ENCODE data around the gene UNC45A. TPM values are rescaled to one million over a fixed set of nuclear protein-coding genes. Genes with fewer than 3 reads are reported as not detected.
"Not testable (repeated sequence)": the region's sequence is repeated elsewhere in the genome, so short reads cannot be mapped to it uniquely, and the experiment has no call there.

UNC45A gene
- total and polyA plus RNA-seq, 2 of the 13 experiments (the other 11 are each of a cell fraction or from before 2014, with no cell fraction given), result 33.8 to 39.7 TPM

DNA sequence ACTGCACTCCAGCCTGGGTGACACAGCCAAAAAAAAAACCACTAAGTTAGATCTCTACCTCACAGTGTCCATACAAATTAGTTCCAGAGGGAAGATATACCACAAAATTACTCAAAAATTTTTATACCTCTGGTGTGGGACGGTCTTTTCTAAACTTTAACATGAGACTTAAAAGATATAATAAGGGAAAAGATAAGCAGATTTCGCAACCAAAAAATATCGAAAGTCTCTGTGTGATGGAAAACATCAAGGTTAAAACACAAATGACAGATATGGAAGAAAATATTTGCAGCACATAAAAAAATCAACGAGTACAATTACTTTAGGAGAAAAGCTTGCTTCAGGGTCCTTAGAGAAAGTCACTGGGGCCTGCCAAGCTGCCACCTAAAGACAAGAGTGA lies 13.2 kb upstream of the UNC45A start:
- ChIA-PET CTCF (ENCODE audit: low intra/inter-chr PET ratio, low total read pairs) (no interaction called here), POLR2A (interaction anchor here (4.1 kb wide), 1 partner anchor 10 kb away, joined by 24 read pairs; the partner anchor contains the start of gene HDDC3)
- TF ChIP-seq CEBPB (IDR thresholded peaks at IDR 0.05; ENCODE audit: borderline replicate concordance, low read depth, low read length), result peak; percentile 41; the same call in 1 of the 2 replicates
- no peak for TF ChIP-seq ZNF615 (CRISPR knock-in tag; IDR thresholded peaks at IDR 0.05; ENCODE audit: borderline replicate concordance)
- no peak overlapping the region for H3K9ac ChIP-seq (ENCODE audit: insufficient read depth, low read depth, low read length)
- no peaks in the 10 kb centered on the region for H4K20me1 ChIP-seq (ENCODE audit: insufficient read depth, low read length)
- no peak overlapping the region for H3K27ac ChIP-seq (ENCODE audit: extremely low read length, insufficient read depth, low read length)
- H2AFZ ChIP-seq (ENCODE audit: low read length), result no peak overlapping the region
- ATAC-seq (no peak), FAIRE-seq (no peak), DNase-seq (ENCODE audit: low spot score) (no peak)
- H3K9me3 ChIP-seq (ENCODE audit: low read length), result no peaks in the 10 kb centered on the region
- no TSS peak for BruUV-seq (replicated peaks)
- no peaks in the 10 kb centered on the region for H3K27me3 ChIP-seq (ENCODE audit: control insufficient read depth in 1 of 2, insufficient read depth in 2 of 2, low read length in 2 of 2)
- H3K4me3 ChIP-seq (replicated peaks in 1 of 3; ENCODE audit: insufficient read depth in 1 of 3, low read depth in 2 of 3, low read length in 3 of 3), result no peak overlapping the region
- peaks cover 18 to 44% of the 10 kb centered on the region in 2 experiments; a peak in 4 of 5 replicates for H3K36me3 ChIP-seq (replicated peaks in 1 of 2; ENCODE audit: control insufficient read depth in 1 of 2, insufficient read depth in 2 of 2, low read length in 2 of 2)
- WGBS (ENCODE audit: low lambda C conversion rate), result 86% methylated on average over 4 of the region's 4 CpGs
- peaks cover 16% of the 10 kb centered on the region for H3K4me1 ChIP-seq (ENCODE audit: insufficient read depth, low read length)
- no peak overlapping the region for H3K4me2 ChIP-seq (ENCODE audit: low read depth, low read length)
- intact Hi-C loops (cut with micrococcal nuclease; ENCODE audit: unreplicated experiment) (no loop called here), in situ Hi-C loops (cut with HindIII; ENCODE audit: extremely low pct_ligation_motif_present, low pct_unique_long_range_greater_than_20kb) (no loop called here)
- no peaks in the 10 kb centered on the region for H3K79me2 ChIP-seq (ENCODE audit: insufficient read depth, low read length)

DNA sequence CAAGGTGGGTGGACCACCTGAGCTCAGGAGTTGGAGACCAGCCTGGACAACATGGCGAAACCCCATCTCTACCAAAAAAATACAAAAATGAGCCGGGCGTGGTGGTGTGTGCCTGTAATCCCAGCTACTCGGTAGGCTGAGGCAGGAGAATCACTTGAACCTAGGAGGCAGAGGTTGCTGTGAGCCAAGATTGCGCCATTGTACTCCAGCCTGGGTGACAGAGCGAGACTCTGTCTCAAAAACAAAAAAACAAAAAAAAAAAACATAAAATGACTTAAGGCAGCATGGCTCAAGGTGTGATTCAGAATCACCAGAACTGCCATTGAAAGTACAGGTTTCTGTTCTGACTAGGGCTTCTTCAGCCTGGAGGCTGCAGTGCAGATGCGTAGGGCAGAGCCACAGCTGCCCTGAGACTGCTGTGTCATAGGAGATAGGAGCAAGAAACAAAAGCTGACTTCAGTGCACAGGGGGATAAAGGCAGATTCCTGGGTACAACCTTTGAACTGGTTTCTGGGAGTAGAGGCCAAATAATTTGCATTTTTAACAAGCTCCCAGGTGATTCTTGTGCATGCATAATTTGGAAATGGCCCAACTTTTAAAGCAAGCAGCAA lies 12.3 kb upstream of the UNC45A start:
- 0 out of 2 replicates have a peak overlapping the region, but pooled peaks have one; percentile 3 for H3K4me2 ChIP-seq (ENCODE audit: low read depth, low read length)
- intact Hi-C loops (cut with micrococcal nuclease; ENCODE audit: unreplicated experiment); H3K9ac ChIP-seq (ENCODE audit: insufficient read depth, low read depth, low read length); in situ Hi-C loops (cut with HindIII; ENCODE audit: extremely low pct_ligation_motif_present, low pct_unique_long_range_greater_than_20kb); CTCF ChIA-PET (ENCODE audit: low intra/inter-chr PET ratio, low total read pairs); H3K9me3 ChIP-seq (ENCODE audit: low read length); H2AFZ ChIP-seq (ENCODE audit: low read length); DNase-seq (ENCODE audit: low spot score); H4K20me1 ChIP-seq (ENCODE audit: insufficient read depth, low read length); H3K27me3 ChIP-seq (ENCODE audit: control insufficient read depth in 1 of 2, insufficient read depth in 2 of 2, low read length in 2 of 2); FAIRE-seq; BruUV-seq (replicated peaks); H3K79me2 ChIP-seq (ENCODE audit: insufficient read depth, low read length); H3K4me3 ChIP-seq (replicated peaks in 1 of 3; ENCODE audit: insufficient read depth in 1 of 3, low read depth in 2 of 3, low read length in 3 of 3): not testable (repeated sequence)
- H3K36me3 ChIP-seq (replicated peaks in 1 of 2; ENCODE audit: control insufficient read depth in 1 of 2, insufficient read depth in 2 of 2, low read length in 2 of 2), result peaks cover 14 to 34% of the 10 kb centered on the region in 2 experiments; a peak in 3 of 5 replicates
- POLR2A ChIA-PET, result interaction anchor here (1.3 to 4.1 kb wide), 2 partner anchors 9 to 19 kb away, joined by 4 to 24 read pairs; partner anchors contain the start of gene HDDC3
- H3K4me1 ChIP-seq (ENCODE audit: insufficient read depth, low read length), result peaks cover 16% of the 10 kb centered on the region
- H3K27ac ChIP-seq (ENCODE audit: extremely low read length, insufficient read depth, low read length), result peak overlapping the region; percentile 24
- ATAC-seq, result peak; percentile 79
- 65% methylated on average over 7 of the region's 7 CpGs for WGBS (ENCODE audit: low lambda C conversion rate)

Measured in HepG2 (cell line).